Right lobe of liver (tissue), 4 donors: Measurements from ENCODE around the gene ZNF879.

ENCODE experiments used
- CTCF ChIP-seq, 4 donors: fragments of 200-600 bp in 3 of 4; fragments of 450-650 bp in 1 of 4; IDR thresholded peaks; one replicate each; pipeline versions ENCODE4 v1.5.1 to v1.8.0; 2016 to 2022; ENCODE audit warnings: antibody characterized with exemption in 4 of 4, mild to moderate bottlenecking in 2 of 4
- POLR2A ChIP-seq: fragments of 450-650 bp; IDR thresholded peaks from one replicate; pipeline ENCODE4 v1.6.1; 2017; ENCODE audit warnings: antibody characterized with exemption, mild to moderate bottlenecking
- donor health status: DM: no; HTN: no; CAD: no.
- donor health status: DM: no; HTN: no; CAD: no.
- donor health status: DM: no; HTN: yes; CAD: no.

DNA sequence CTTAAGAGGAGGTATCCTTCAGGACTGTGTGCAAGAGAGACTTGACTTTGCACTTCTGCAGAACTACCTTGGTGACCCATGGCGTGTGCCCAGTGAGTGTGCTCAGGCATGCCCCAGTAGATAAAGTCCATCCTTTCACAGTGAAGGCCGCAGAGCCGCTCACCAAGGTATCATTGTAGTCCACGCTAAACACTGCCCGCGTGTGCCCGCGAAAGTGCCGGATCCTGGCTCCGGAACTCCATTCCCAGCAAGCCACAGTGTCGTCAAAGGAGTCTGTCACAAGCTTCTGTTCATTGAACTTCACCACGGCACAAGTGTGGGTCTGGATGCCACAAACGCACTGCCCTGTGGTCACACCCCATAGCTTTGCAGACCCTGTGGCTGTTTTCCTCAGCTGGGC lies 25.2 kb upstream of the ZNF879 start:
- no peak for TF ChIP-seq POLR2A
- TF ChIP-seq CTCF (IDR thresholded peaks at IDR 0.05): no peak
